GM10847 (cell line): ENCODE measurements around the gene FAM50A.

ENCODE experiments used
- POLR2A ChIP-seq: IDR thresholded peaks from 2 replicates; pipeline ENCODE4 v1.6.1; 2011; ENCODE audit not compliant: insufficient read length; ENCODE audit errors: extremely low read depth

FAM50A gene

GRCh38 chrX:154443992-154444754 is at the start of gene FAM50A:
Gene FAM50A (plus strand): TSS chrX:154444141. CDS start chrX:154444236, 95 bp downstream.
- no peak for TF ChIP-seq POLR2A

DNA sequence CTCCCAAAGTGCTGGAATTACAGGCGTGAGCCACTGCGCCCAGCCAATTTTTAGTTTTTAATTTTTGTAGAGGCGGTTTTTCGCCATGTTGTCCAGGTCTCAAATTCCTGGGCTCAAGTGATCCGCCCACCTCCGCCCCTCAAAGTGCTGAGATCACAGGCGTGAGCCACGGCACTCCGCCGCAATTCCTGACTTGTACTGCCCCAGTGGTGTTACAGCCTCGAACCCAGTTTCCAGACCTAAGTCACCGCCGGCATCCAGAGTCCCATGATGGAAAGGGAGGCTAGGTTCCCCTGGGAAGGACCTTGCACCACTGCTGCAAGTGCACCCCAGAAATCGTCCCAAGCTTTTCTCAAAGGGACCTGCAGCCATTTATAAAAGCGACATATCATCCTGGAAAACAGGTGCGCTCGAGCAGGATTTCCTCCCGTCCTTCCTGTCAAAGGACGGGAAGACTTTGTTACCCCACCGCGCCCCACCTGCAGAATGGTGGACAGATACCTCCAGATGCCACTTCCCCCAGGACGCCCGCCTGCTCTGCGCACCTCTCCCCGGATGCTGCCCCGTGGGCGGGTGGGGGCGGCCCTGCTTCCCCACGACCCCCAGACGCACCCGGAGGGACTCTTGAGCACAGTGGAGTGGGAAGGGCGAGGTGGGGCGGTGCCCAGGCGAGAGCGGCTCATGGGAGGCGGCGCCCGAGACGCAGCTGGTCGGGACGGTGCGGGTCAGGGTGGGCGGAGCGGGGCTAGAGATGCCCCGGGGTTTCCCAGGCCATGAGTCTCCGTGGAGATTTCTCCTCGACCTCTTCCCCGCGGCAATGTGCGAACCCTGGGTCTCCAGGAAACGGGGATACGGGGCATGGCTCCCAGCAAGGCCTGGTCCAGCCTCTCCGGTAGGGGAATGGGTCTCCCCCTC is 46.7 kb upstream of the FAM50A start:
- peak; percentile 16 for TF ChIP-seq POLR2A

GRCh38 chrX:154397888-154398667 is 45.9 kb upstream of the FAM50A start, which contains the start of gene RPL10:
Gene RPL10 (plus strand): TSS chrX:154398377. CDS start chrX:154398520, 143 bp downstream.
- peak; percentile 98 for TF ChIP-seq POLR2A

- TF ChIP-seq POLR2A, result no peak
Measured at GRCh38 chrX:154398668-154399526, 45.0 kb upstream of the FAM50A start.

GRCh38 chrX:154399527-154400368 is 44.2 kb upstream of the FAM50A start:
- TF ChIP-seq POLR2A, result no peak

DNA sequence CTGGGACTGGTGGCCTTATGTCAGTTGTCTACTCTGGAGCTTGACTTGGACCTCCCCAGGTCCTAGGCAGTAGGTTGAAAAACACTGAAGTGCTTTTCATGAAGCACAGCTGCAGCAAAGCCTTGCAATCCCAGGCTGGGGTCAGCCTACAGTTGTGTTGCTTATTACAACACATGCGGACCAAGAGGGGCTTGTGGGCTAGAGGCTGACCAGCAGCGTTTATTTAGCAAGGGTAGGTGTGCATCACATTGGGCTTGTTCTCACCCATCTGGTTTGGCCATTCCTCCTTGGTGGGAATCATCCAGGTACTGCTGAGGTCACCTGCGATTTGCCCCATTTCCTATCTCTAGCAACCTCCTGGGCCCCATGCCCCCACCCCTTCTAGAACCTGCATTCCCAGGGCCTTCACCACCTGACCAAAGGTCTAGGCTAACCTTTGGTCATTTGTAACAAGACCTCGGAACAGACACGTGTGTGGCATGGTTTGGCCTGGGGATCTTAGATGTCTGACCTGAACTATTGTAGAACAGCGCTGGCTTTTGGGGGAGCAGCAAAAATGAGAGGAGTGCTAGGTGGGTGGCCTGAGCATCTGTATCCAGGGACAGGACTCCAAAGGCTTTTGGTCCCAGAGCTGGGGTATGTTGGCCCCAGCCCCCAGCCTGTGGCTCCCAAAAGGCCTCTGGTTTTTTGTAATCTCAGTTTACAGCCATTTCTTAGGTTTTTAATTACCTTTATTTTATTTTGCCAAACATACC is 42.7 kb upstream of the FAM50A start:
- no peak for TF ChIP-seq POLR2A

DNA sequence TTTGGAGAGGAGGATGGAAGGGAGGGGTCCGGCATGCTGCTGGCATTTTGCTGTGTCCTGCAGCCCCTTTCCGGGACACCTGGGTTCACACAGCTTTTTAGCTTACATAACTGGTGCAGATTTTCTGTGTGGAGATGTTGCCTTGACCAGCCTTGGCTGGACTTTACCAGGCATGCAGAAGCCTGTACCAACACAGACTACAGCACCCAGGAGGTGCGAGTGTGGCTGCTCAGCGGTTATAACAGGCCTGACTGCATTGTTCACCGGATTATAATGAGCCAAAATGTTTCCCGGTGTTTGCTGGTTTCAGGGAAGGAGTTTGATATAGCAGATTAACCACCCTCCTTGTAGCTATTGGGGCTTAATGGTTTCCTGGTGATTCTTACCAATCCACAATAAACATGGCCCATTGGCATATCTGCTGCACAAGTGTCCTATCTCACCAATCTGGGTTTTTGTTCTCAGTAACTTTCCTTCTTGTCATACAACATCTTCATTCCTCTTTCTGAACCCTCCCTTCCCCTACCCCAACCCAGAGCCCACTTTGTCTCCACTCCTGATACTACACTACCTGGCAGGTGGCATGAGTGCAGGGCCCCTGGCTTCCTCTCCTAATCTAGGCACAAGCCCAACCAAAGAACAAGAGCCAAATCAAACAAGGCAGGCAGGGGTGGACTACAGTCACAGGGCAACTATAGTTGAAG is 41.9 kb upstream of the FAM50A start:
- TF ChIP-seq POLR2A, result no peak

DNA sequence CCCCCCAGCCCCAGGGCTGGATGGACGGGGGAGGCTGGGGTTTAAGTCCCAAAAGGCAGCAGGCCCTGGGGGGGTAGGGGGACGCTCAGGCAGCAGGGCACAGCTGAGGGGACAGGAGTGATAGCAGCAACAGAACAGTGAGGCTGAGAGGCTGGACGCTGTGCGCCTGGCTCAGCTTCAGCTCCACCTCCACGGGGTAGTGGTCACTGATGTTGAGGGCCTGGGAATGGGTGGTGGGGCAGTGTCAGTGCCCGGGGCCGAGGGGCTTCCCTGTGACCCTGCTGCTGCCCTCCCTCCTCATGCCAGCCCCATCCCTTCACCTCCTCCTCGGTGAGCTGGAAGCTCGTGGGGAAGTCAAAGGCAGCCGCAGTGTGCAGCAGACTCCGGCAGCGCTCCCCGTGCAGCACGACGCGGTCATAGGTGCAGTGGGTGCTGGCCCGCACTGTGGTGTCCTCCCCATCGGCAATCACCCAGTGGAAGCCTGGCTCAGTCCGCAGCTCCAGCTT is 41.3 kb upstream of the FAM50A start:
- no peak for TF ChIP-seq POLR2A

- TF ChIP-seq POLR2A, result no peak
Measured at GRCh38 chrX:154403192-154403591, 40.7 kb upstream of the FAM50A start.

DNA sequence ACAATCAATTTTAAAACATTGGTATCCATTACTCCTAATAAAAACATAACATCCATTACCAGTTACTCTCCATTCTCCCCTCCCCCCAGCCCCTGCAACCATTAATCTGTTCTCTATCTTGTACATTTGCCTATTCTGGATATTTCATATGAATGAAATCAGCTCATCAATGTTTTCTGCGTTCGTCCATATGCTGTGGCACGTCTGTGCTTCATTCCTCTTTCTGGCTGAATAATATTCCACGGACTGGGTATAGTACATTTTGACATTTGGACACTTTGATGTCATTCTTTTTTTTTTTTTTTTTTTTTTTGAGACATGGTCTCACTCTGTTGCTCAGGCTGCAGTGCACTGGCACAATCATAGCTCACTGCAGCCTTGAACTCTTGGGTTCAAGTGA is 40.1 kb upstream of the FAM50A start:
- no peak for TF ChIP-seq POLR2A

DNA sequence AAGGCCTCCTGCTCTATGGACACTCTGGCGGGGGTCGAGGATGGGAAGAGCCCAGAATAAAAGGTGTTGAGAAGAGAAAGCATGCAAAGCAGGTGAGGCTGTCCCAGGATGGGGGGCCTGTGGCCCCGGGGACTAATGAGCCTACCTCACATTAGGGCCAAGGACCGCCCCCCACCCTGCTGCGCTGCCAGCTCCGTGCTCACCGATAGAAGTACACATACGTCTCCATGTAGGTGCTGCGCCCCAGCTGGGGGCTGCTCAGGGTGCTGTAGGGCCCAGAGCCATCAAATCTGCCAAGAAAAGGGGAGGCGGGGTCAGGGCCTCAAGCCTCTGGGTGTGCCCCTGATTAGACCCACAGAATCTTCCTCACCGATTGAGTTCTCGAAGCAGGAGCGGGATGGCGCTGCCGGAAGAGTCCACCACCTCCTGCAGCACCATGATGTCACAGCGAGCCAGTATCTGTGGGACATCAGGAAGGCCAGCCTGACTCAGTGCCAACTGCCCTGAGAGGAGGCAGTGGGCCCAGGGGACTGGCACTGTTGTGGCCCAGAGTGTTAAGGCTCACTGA is 39.2 kb upstream of the FAM50A start:
- TF ChIP-seq POLR2A, result no peak
